Activated CD8-positive, alpha-beta memory T cell treated with anti-CD3 and anti-CD28 coated beads, Interleukin-2, amount 50 U/mL, for 24 hours (primary cell): ENCODE results near the gene CASP9.

Experiments used
- DNase-seq: peaks from one replicate; pipeline ENCODE4 v3.0.0-alpha.2; 2020; ENCODE audit errors: extremely low read depth

The CASP9 gene

GRCh38 chr1:15524021-15524282 is at the start of gene CASP9:
Gene CASP9, minus strand, starts transcription at chr1:15524215. Its CDS starts 15 bp downstream, at chr1:15524200.
- DNase-seq, result no peak

GRCh38 chr1:15573477-15573876 is 49.5 kb upstream of the CASP9 start:
- no peak for DNase-seq

- no peak for DNase-seq
Measured at GRCh38 chr1:15571266-15571665, 47.3 kb upstream of the CASP9 start.

DNA sequence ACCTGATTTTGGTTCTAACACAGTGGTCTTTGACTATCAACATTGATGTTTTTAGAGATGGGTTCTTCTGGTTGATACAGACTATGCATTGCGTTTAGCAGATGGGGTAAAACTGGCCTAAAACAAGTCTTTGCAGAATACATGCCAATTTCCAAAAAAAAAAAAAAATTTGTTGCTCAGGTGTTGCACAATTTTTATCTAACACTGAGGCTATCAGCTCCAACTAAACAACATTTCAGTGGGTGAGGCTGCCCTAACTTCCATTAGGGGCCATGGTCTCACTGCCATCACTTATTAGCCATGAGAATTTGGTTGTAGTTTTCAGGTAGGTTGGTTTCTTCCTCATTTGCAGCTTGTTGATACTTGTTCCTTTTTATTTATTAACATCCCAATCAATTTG is 46.8 kb upstream of the CASP9 start:
- DNase-seq, result no peak

DNA sequence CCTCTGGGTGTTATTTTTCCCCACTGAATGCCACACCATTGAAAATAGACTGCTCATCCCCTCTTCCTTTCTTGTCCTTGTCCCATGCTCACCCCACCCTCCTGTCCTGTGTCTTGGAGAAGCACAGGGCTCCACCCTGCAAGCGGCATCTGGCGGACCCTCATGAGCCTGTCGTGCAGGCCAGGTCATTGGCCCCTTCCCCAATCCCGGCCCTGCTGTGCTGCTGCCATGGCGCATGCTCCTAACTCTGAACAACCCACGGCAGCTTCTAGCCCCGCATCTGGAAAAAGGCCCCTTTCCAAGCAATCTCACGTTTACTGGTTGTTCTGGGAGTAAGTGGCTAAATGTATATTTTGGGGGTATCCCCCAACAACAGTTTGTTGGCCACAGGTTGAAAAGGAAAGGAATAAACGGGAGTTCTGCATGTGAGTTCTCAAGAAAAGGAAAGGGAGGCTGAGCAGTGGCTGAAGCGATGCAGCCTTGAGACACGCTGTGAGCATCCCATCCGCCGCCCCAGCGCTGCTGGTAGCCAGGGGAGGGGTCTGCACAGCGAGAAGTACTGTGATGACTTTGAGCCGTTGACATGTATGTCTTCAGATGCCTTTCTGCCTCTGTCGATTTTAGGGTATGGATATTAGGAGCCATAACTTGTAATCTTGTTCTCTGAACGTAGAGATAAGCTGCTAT is 44.5 kb upstream of the CASP9 start:
- DNase-seq, result no peak

DNA sequence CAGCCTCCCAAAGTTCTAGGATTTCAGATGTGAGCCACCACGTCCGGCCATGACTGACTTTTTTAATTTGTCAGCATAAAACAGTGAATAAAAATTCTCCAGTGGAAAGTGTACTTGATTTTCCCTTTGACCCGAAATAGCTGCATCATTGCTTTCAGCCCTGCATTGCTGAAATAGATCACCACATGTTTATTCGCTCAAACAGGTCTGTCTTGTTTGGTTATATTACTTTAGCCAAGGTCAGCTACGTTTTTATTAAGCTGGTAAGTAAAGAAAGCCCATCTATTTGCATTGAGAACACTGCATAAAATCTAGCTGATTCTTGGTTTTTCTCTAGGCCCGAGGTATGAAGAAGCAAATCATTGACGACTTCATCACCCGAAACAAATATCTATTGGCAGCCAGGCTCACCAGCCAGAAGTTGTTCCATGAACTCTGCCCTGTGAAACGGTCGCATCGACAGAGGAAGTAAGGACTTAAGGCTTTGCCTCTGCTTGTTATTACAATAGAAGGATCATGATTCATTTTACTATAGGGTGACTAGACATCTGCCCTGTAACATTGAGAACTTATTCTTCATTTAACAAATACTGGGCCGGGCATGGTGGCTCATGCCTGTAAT is 35.3 kb upstream of the CASP9 start:
- DNase-seq, result no peak

GRCh38 chr1:15558516-15558915 is 34.5 kb upstream of the CASP9 start:
- DNase-seq, result no peak

- DNase-seq, result no peak
Measured at GRCh38 chr1:15557594-15557993, 33.6 kb upstream of the CASP9 start.

DNA sequence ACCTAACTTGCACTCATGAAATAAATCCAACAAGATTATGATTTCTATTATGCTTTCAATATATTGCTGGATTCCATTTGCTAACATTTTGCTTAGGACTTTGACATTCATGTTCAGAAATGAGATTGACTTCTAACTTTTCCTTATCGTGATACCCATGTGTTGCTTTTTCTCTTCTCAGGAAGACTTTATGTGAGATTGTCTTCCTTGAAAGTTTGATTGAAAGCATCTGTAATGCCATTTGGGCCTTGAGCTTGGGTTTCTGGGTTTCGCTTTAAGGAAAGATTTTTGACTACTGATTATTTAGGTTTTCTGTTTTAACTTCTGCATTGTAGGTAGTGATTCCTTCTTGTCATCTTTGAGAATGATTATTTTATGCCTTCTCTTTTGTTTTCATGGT is 33.0 kb upstream of the CASP9 start:
- DNase-seq, result no peak

- no peak for DNase-seq
Measured at GRCh38 chr1:15550573-15550972, 26.6 kb upstream of the CASP9 start.

GRCh38 chr1:15546641-15547040 is 22.6 kb upstream of the CASP9 start:
- no peak for DNase-seq

- DNase-seq, result no peak
Measured at GRCh38 chr1:15543589-15544568, 19.9 kb upstream of the CASP9 start.

GRCh38 chr1:15543251-15543588 is 19.2 kb upstream of the CASP9 start:
- no peak for DNase-seq

GRCh38 chr1:15542388-15543250 is 18.6 kb upstream of the CASP9 start:
- no peak for DNase-seq

DNA sequence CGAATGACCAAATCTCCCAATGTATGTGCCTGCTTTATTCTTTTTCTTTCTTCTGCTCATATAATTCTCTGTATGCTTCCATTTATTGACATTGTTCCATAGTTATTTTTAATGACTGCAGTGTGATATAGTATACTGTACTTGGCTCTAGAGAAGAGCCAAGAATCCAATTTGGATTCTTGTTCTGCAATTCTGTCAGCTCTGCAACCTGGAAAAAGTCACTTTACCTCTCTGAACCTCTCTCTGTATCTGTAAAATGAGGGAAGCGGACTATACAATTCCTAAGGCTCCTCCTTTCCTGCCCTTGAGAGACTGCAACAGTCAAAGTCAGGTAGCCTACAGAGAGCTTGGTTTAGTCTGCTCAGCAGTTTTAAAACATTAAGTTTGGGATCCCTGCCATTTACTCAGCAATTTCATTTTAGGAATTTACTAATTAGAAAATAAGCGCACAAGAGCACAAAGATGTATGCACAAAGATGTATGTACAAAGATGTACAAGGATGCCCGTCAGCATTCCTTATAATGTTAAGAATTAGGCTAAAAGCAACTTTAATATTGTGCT is 17.3 kb upstream of the CASP9 start:
- DNase-seq, result no peak

- no peak for DNase-seq
Measured at GRCh38 chr1:15540186-15540585, 16.2 kb upstream of the CASP9 start.

DNA sequence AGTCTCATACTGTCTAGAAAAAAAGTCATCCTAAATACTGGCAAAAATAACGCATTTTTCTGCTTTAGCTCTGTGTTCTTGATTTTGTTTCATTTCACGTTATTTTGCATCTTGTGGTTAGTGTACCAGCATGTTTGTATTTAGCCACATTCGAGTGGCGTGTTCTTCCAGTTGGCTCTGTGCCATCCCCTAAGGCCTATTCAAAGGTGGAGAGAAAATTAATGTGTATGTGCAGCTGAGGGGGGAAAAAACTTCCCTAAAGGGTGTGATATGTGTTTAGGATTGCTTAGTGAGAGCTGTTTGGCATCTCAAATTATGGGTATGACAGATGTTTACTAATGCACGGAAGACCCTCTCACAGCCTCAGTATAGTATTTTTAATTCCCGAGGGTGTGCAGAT is 14.8 kb upstream of the CASP9 start:
- DNase-seq, result no peak

- no peak for DNase-seq
Measured at GRCh38 chr1:15531682-15532081, 7.7 kb upstream of the CASP9 start.

GRCh38 chr1:15531003-15531402 is 7.0 kb upstream of the CASP9 start:
- DNase-seq, result no peak

- peak; percentile 95 for DNase-seq
Measured at GRCh38 chr1:15526490-15527339, 2.7 kb upstream of the CASP9 start, which contains the start of gene DNAJC16. Gene DNAJC16, plus strand, starts transcription at chr1:15526848. Its CDS starts 2,258 bp downstream, at chr1:15529106.
